CD4-positive, alpha-beta T cell treated with Interleukin-15 for 1 hour (primary cell): Measurements from ENCODE around the gene AP2A2.

Experiments used
- DNase-seq: peaks from one replicate; pipeline ENCODE4 v3.0.0-alpha.2; 2020

The AP2A2 gene

DNA sequence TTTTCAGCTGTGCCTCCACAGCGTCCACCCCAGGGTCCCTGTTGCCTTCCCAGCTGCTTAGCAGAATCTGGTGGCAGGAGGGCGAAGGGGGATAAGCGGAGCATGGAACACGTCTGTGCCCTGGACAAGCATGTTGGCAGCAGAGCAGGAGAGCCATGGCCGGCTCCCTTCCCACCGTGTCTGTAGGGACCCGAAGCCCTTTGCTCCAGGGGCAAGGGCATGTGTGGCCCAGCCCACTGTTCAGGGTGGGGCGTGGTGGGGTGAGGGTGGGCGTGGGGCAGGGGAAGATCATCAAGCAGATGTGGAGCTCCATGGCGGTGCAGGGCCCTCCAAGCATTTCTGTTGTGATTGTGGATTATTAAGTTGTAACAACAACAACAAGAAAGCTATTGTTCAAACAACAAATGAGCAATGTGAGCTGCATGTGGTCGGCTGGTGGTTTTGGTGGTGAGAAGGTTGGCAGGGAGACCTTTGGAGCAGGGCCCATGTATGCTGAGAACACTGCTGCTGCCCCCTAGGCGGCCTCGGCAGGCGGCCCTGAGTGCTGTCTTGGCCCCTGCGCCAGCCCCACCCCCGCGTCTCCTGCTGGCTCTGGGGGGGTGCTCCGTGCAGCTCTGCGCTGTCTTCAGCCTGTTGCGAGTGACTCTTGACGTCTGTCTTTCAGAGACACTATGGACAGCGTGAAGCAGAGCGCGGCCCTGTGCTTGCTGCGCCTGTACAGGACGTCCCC is 50.9 kb downstream of the AP2A2 start:
- no peak for DNase-seq

DNA sequence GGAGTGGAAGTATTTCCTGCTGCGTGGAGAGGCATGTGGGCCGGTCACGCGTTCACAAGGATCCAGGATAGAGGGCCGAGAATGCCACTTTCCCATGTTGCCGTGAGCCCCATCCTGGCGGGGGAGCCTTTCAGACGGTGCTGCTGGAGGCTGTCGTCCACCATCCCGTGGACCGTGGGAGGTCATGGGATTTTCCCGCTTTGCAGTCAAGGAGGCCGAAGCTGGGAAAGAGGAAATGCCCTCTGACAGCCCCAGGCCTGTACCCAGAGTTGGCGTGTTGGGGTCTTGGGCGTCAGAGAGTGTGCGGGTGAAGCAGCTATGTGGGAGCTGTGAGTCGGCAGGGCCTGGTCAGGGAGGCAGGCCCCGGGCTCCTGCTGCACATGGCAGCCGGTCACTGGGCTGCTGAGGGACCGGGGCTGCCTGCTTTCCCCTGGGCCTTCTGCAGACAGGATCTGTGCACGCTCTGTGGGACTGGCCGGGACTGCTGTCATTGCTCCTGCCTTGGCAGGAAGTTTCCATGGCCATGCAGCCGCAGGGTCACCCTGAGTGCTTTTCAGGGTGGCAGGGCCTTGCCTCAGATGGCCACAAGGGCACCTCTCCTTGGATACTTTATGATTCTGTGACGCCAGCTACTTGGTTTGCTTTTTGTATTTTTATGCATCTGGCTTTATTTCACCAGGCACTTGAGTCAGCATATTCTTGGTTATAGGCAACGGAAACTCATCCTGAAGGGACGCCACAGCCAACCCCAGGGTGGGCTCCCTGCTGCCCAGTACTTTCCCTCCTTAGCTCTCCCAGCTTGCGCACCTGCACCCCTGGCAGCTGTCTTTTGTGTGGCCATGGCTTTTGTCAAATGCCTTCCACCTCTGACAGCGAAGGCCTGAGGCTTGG is 52.4 kb downstream of the AP2A2 start:
- no peak for DNase-seq

- DNase-seq = no peak
Measured at GRCh38 chr11:978781-979180, 53.1 kb downstream of the AP2A2 start.

DNA sequence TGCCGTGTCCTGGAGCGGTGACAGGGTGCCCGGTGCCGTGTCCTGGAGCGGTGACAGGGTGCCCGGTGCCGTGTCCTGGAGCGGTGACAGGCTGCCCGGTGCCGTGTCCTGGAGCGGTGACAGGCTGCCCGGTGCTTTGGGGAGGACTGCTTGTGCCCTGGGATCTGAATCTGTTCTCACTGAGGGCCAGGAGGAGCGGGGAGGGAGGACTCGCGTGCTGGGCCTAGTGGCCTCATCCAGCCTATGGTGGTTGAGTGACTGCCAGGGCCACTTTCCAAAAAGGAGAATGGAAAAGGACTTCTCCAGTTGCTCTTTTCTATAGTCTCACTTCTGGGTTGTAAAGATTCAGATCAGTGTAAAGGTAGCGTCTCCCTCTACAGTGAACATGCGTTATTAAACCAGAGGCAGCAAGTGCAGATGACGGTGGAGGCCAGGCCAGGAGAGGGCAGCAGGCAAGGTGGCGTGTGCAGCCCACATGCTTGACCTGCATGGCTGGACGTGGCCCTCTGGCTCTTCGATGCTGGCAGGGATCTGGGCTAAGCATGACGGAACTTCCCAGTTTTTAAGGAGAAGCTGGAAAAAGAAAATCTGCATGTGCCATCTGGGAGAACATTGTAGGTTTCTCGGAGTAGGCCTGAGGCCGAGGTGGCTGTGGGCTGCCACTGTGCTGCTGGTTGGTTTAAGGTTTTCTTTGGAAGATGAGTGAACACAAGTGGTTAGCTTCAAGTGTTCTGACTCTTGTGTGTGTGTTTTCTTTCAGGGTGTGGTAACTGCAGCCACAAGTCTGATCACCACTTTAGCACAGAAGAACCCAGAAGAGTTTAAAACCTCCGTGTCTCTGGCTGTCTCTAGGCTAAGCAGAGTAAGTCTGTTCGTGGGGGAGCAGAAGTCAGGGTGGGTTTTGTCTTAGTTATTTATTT is 55.0 kb downstream of the AP2A2 start:
- DNase-seq = no peak

GRCh38 chr11:981764-982163 is 56.1 kb downstream of the AP2A2 start:
- no peak for DNase-seq

GRCh38 chr11:984546-984945 is 58.9 kb downstream of the AP2A2 start:
- DNase-seq = no peak

DNA sequence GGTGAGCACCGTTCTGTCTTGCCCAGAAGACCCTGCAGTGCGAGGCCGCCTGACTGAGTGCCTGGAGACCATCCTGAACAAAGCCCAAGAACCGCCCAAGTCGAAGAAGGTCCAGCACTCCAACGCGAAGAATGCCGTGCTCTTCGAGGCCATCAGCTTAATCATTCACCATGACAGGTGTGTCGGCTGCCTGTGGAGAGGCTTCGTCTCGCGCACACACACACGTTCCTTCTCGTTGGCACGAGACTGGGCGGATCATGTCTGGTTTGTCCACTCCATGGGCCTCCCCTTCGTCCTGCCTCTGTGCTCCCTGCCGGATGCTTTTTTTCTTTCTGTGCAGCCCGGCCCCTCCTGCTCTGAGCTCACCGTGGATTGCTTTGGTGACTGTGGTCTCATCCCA is 59.7 kb downstream of the AP2A2 start:
- DNase-seq = no peak

GRCh38 chr11:985848-986247 is 60.2 kb downstream of the AP2A2 start:
- DNase-seq = no peak

- DNase-seq = no peak
Measured at GRCh38 chr11:986270-986951, 60.7 kb downstream of the AP2A2 start.

GRCh38 chr11:986952-987305 is 61.3 kb downstream of the AP2A2 start:
- no peak for DNase-seq

DNA sequence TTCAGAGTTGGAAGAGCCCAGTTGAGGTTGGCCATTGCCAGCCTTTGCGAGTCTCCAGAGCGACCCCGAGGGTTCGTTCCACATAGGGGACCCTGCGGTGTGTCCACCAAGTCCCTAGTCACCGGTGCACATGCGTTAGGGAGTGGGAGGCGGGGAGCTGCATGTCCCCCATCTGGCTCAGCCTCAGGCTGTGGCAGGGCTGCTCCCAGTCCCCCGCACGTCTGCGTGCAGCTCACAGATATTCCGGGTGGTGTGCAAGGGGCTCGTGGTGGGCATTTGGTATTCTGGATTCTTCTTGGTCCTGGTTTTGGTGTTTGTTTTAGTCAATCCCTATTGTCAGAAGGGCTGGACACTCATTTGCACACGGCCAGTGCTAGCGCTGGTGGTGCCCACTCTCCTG is 62.0 kb downstream of the AP2A2 start:
- DNase-seq = no peak

- DNase-seq = no peak
Measured at GRCh38 chr11:990101-990500, 64.4 kb downstream of the AP2A2 start.

GRCh38 chr11:991034-991433 is 65.4 kb downstream of the AP2A2 start:
- no peak for DNase-seq

DNA sequence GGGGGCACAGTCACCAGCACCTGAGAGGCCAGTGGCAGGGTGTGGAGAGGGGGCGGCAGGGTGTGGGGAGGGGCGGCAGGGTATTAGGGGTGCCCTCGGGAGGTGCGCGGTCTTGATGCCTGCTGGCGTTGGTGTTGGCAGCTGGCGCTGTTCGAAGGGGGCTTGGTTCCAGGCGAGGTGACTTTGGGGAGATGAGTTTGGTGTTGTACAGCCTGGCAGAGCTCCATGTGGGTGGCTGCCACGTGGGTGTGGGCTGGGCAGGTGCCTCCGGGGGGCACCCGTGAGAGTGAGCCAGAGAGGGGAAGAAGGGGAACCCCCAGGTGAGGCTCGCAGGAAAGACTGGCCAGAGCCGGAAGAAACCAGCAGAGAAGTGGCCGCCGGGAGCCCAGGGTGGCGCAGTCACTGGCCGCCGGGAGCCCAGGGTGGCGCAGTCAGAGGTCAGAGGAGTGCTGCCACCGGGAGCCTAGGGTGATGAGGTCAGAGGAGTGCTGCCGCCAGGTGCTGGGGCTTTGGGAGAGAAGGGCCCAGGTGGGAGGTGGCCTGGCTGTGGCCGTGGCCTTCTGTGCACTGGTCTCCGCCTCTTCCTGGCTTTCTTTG is 66.1 kb downstream of the AP2A2 start:
- no peak for DNase-seq

GRCh38 chr11:992577-992976 is 66.9 kb downstream of the AP2A2 start:
- DNase-seq = no peak

GRCh38 chr11:993632-994167 is 68.0 kb downstream of the AP2A2 start:
- DNase-seq = no peak

DNA sequence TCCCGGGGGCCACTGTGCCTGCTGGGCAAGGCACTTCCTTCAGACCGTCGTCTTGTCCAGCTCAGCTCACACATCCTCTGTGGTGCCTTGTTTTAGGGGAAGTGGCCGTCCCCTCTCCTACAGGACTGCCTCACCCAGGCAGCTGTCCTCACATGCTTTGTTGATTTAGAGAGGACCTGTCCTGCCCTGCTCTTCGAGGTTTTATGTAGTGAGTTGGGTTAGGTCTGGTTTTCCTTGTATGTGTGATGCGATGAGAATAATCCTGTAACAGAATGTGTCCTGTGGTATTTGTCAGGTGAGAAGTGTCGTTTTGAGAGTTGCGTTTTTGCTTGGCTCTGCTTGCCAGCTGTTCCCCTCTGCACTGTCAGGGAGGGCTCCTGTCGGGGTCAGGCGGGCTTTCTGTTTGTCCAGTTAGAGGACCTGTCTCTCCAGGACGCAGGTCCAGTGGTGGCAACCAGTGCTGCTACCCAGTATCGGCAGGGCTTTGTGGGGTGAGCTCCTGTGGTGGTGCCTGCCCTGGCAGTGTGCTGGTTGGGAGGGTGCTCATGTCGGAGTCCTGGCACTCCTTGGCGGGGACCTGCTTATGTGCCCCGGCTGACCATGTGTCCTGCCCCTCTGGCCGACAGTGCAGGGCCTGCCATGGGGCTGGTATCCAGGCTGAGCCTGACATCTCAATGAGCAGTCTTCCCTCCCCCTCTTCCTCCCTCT is 69.5 kb downstream of the AP2A2 start:
- no peak for DNase-seq

DNA sequence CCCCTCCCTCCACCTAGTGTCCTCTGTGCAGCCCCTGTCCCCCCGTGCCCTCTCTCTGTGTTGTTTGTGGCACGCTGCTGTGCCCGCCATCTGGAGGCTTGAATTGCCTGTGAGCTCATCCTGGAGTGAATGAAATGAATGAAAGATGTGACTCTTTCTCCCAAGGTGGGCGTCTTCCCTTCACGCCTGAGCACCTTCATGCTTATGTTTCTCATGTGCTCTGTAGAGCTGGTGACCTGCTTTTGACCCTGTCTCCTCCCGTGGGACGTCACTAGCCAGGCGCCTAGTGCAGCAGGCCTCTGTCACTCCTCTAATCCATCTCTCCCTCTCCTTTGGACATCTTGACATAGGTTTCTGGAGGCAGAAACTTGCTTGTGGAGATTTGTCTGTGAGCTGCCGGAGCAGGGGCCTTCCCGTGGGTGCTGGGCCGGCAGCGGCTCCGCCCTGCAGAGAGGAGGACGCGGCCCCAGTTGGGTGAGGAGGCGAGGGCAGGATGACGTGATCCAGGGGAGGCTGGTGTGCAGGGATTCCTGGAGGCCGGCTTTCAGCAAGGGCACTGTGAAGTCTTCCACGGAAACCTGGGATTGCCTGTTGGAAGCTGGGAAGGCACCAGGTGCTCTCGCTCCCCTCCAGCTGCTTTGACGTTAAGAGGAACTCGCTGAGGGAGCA is 70.2 kb downstream of the AP2A2 start:
- no peak for DNase-seq

DNA sequence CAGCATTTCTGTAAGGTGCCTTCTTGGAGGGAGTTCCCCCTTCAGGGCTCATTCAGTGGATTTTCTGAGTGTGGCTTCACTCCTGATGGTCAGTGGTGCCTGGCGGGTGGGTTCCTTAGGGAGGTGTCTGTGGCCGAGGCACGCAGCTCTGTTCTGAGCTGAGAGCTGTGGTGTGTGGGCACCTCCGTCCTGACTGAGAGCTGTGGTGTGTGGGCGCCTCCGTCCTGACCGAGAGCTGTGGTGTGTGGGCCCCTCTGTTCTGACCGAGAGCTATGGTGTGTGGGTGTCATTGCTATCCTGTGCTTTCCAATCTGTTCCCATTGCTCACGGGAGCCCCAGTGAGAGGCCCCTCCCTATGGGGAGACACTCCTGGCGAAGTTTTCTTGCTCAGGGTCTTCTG is 71.0 kb downstream of the AP2A2 start:
- no peak for DNase-seq

DNA sequence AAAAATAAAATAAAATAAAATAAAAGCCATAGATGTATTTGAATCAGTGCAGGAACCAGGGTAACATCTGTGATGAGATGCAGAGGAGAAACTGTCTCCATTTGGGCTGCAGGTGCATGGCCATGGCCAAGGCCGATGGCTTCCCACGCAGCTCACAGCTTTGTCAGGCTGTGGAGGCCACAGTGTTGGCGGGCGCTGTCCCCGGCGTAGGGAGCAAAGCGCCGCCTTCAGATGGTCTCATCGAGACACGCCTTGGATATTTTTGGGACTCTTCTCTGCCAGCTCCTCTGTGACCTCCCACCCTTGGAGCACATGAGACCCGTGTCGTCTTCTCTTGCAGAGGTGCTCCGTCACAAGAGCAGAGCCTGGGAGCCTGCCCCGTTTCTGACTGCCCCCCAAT is 72.2 kb downstream of the AP2A2 start:
- DNase-seq = no peak

DNA sequence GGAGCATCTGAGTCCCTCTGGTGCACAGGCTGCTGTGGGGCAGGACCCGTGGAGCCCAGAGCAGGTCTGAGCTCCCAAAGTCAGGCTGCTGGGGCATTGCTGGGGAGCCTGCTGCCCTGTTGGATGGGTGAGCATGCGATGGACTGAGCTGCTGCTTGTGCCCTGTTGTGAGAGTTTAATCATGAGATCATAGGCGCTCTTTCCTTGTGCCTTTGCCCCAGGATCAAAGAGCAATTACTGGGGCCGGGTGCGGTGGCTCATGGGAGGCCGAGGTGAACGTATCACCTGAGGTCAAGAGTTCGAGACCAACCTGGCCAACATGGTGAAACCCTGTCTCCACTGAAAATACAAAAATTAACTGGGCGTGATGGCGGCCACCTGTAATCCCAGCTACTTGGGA is 73.3 kb downstream of the AP2A2 start:
- no peak for DNase-seq
